ENCODE measurements around the gene RGS6. TPM values are rescaled to one million over a fixed set of nuclear protein-coding genes. Genes with fewer than 3 reads are reported as not detected.

RGS6 gene
- total and polyA plus RNA-seq, 2 experiments from 2014 or later = not detected

- H3K27me3 ChIP-seq (replicated peaks; ENCODE audit: insufficient read depth) = no peaks in the 10 kb centered on the region
- H3K9me3 ChIP-seq (ENCODE audit: low read depth) = no peaks in the 10 kb centered on the region
- no peaks in the 10 kb centered on the region for H4K20me1 ChIP-seq (ENCODE audit: insufficient read depth)
- no peak overlapping the region for H3K27ac ChIP-seq
- H3K4me2 ChIP-seq (ENCODE audit: unreplicated experiment) = no peak overlapping the region
- no peak for TF ChIP-seq EZH2 (IDR thresholded peaks at IDR 0.05; ENCODE audit: insufficient read depth, poor library complexity, severe bottlenecking)
- TF ChIP-seq EZH2phosphoT487 (IDR thresholded peaks at IDR 0.05; ENCODE audit: insufficient read depth, low read depth) = no peak
- H3K9ac ChIP-seq = no peak overlapping the region
- in situ Hi-C loops (cut with MboI) = no loop called here
- no peak overlapping the region for H2AFZ ChIP-seq
- no peaks in the 10 kb centered on the region for H3K79me2 ChIP-seq (ENCODE audit: insufficient read depth)
- DNase-seq = no peak
- no peaks in the 10 kb centered on the region for H3K9me2 ChIP-seq (ENCODE audit: insufficient read depth)
- H3K4me1 ChIP-seq (ENCODE audit: insufficient read depth) = peaks cover 27% of the 10 kb centered on the region
- H3K4me3 ChIP-seq = no peak overlapping the region
- no peaks in the 10 kb centered on the region for H3K36me3 ChIP-seq (ENCODE audit: low read depth)
- WGBS, 2 experiments (ENCODE audit: low coverage in 1 of 2, low lambda C conversion rate in 2 of 2, missing lambda C conversion rate in 2 of 2) = 78 to 82% methylated on average over 6 of the region's 6 CpGs
- H3F3A ChIP-seq (ENCODE audit: insufficient read depth) = peaks cover 8% of the 10 kb centered on the region; the same call in 1 of the 2 replicates
Measured at GRCh38 chr14:72557671-72558070, 625.4 kb downstream of the RGS6 start.

GRCh38 chr14:72558721-72559120, 626.5 kb downstream of the RGS6 start:
- in situ Hi-C loops (cut with MboI) = no loop called here
- H3K4me2 ChIP-seq (ENCODE audit: unreplicated experiment) = no peak overlapping the region
- H4K20me1 ChIP-seq (ENCODE audit: insufficient read depth) = no peaks in the 10 kb centered on the region
- H3K27me3 ChIP-seq (replicated peaks; ENCODE audit: insufficient read depth) = no peaks in the 10 kb centered on the region
- H3K79me2 ChIP-seq (ENCODE audit: insufficient read depth) = no peaks in the 10 kb centered on the region
- H3K27ac ChIP-seq = no peak overlapping the region
- H3K9ac ChIP-seq = no peak overlapping the region
- DNase-seq = peak; percentile 71
- no peak overlapping the region for H3K4me3 ChIP-seq
- TF ChIP-seq EZH2phosphoT487 (IDR thresholded peaks at IDR 0.05; ENCODE audit: insufficient read depth, low read depth) = no peak
- TF ChIP-seq EZH2 (IDR thresholded peaks at IDR 0.05; ENCODE audit: insufficient read depth, poor library complexity, severe bottlenecking) = no peak
- H3K4me1 ChIP-seq (ENCODE audit: insufficient read depth) = peaks cover 27% of the 10 kb centered on the region
- peaks cover 8% of the 10 kb centered on the region; the same call in 1 of the 2 replicates for H3F3A ChIP-seq (ENCODE audit: insufficient read depth)
- no peaks in the 10 kb centered on the region for H3K9me2 ChIP-seq (ENCODE audit: insufficient read depth)
- no peaks in the 10 kb centered on the region for H3K9me3 ChIP-seq (ENCODE audit: low read depth)
- 49 to 55% methylated on average over 5 of the region's 5 CpGs for WGBS, 2 experiments (ENCODE audit: low coverage in 1 of 2, low lambda C conversion rate in 2 of 2, missing lambda C conversion rate in 2 of 2)
- H3K36me3 ChIP-seq (ENCODE audit: low read depth) = no peaks in the 10 kb centered on the region
- H2AFZ ChIP-seq = peak overlapping the region; percentile 22; the same call in 1 of the 2 replicates

GRCh38 chr14:72559202-72559601, 627.0 kb downstream of the RGS6 start:
- no peak for DNase-seq
- no peak overlapping the region for H3K27ac ChIP-seq
- no peak for TF ChIP-seq EZH2phosphoT487 (IDR thresholded peaks at IDR 0.05; ENCODE audit: insufficient read depth, low read depth)
- no peak for TF ChIP-seq EZH2 (IDR thresholded peaks at IDR 0.05; ENCODE audit: insufficient read depth, poor library complexity, severe bottlenecking)
- no peak overlapping the region for H3K9ac ChIP-seq
- peaks cover 8% of the 10 kb centered on the region; the same call in 1 of the 2 replicates for H3F3A ChIP-seq (ENCODE audit: insufficient read depth)
- in situ Hi-C loops (cut with MboI) = no loop called here
- no peak overlapping the region for H3K4me2 ChIP-seq (ENCODE audit: unreplicated experiment)
- no peak overlapping the region for H3K4me3 ChIP-seq
- WGBS, 2 experiments (ENCODE audit: low coverage in 1 of 2, low lambda C conversion rate in 2 of 2, missing lambda C conversion rate in 2 of 2) = 45 to 52% methylated on average over 11 of the region's 11 CpGs
- H3K4me1 ChIP-seq (ENCODE audit: insufficient read depth) = peaks cover 27% of the 10 kb centered on the region
- H3K9me2 ChIP-seq (ENCODE audit: insufficient read depth) = no peaks in the 10 kb centered on the region
- H3K36me3 ChIP-seq (ENCODE audit: low read depth) = no peaks in the 10 kb centered on the region
- peak overlapping the region; percentile 22; the same call in 1 of the 2 replicates for H2AFZ ChIP-seq
- H3K9me3 ChIP-seq (ENCODE audit: low read depth) = no peaks in the 10 kb centered on the region
- no peaks in the 10 kb centered on the region for H3K27me3 ChIP-seq (replicated peaks; ENCODE audit: insufficient read depth)
- no peaks in the 10 kb centered on the region for H3K79me2 ChIP-seq (ENCODE audit: insufficient read depth)
- H4K20me1 ChIP-seq (ENCODE audit: insufficient read depth) = no peaks in the 10 kb centered on the region

GRCh38 chr14:72559669-72560255, 627.5 kb downstream of the RGS6 start:
- peaks cover 27% of the 10 kb centered on the region for H3K4me1 ChIP-seq (ENCODE audit: insufficient read depth)
- peak overlapping the region; percentile 13; the same call in 1 of the 2 replicates for H2AFZ ChIP-seq
- no peaks in the 10 kb centered on the region for H3K79me2 ChIP-seq (ENCODE audit: insufficient read depth)
- H3K9me3 ChIP-seq (ENCODE audit: low read depth) = no peaks in the 10 kb centered on the region
- H3K4me3 ChIP-seq = no peak overlapping the region
- H4K20me1 ChIP-seq (ENCODE audit: insufficient read depth) = no peaks in the 10 kb centered on the region
- no peaks in the 10 kb centered on the region for H3K36me3 ChIP-seq (ENCODE audit: low read depth)
- TF ChIP-seq EZH2phosphoT487 (IDR thresholded peaks at IDR 0.05; ENCODE audit: insufficient read depth, low read depth) = no peak
- no peak for TF ChIP-seq EZH2 (IDR thresholded peaks at IDR 0.05; ENCODE audit: insufficient read depth, poor library complexity, severe bottlenecking)
- H3K4me2 ChIP-seq (ENCODE audit: unreplicated experiment) = no peak overlapping the region
- WGBS, 2 experiments (ENCODE audit: low coverage in 1 of 2, low lambda C conversion rate in 2 of 2, missing lambda C conversion rate in 2 of 2) = 82 to 85% methylated on average over 6 of the region's 6 CpGs
- no peaks in the 10 kb centered on the region for H3K27me3 ChIP-seq (replicated peaks; ENCODE audit: insufficient read depth)
- no peak for DNase-seq
- H3K27ac ChIP-seq = no peak overlapping the region
- in situ Hi-C loops (cut with MboI) = no loop called here
- H3F3A ChIP-seq (ENCODE audit: insufficient read depth) = peaks cover 8% of the 10 kb centered on the region; the same call in 1 of the 2 replicates
- H3K9ac ChIP-seq = no peak overlapping the region
- no peaks in the 10 kb centered on the region for H3K9me2 ChIP-seq (ENCODE audit: insufficient read depth)
